HEK293T (cell line): ENCODE results near the gene MAN2A1.

Source experiments
- ARNT ChIP-seq: fragments of 450-650 bp; IDR thresholded peaks from 2 replicates; pipeline ENCODE4 v1.6.1; 2017; ENCODE audit warnings: mild to moderate bottlenecking
- BHLHE40 ChIP-seq: fragments of 450-650 bp; IDR thresholded peaks from 2 replicates; pipeline ENCODE4 v1.6.1; 2016; ENCODE audit warnings: mild to moderate bottlenecking, moderate library complexity, borderline replicate concordance
- CTBP1 ChIP-seq: fragments of 450-650 bp; IDR thresholded peaks from 2 replicates; pipeline ENCODE4 v1.6.1; 2016; ENCODE audit warnings: borderline replicate concordance
- FOXA1 ChIP-seq: fragments of 450-650 bp; IDR thresholded peaks from 2 replicates; pipeline ENCODE4 v1.6.1; 2016; ENCODE audit warnings: mild to moderate bottlenecking
- FOXK2 ChIP-seq: fragments of 450-650 bp; IDR thresholded peaks from 2 replicates; pipeline ENCODE4 v1.6.1; 2016; ENCODE audit warnings: mild to moderate bottlenecking
- FOXM1 ChIP-seq: fragments of 450-650 bp; IDR thresholded peaks from 2 replicates; pipeline ENCODE4 v1.6.1; 2017; ENCODE audit warnings: mild to moderate bottlenecking, borderline replicate concordance
- L3MBTL2 ChIP-seq: fragments of 450-650 bp; conservative IDR thresholded peaks from 2 replicates; pipeline ENCODE4 v1.6.1; 2016; ENCODE audit warnings: mild to moderate bottlenecking
- LEF1 ChIP-seq: fragments of 450-650 bp; IDR thresholded peaks from 2 replicates; pipeline ENCODE4 v1.6.1; 2017; ENCODE audit warnings: mild to moderate bottlenecking, borderline replicate concordance
- NFRKB ChIP-seq: fragments of 450-650 bp; IDR thresholded peaks from 2 replicates; pipeline ENCODE4 v1.6.1; 2016; ENCODE audit warnings: mild to moderate bottlenecking, moderate library complexity
- SP1 ChIP-seq: fragments of 450-650 bp; IDR thresholded peaks from 2 replicates; pipeline ENCODE4 v1.6.1; 2017
- SUZ12 ChIP-seq: fragments of 450-650 bp; IDR thresholded peaks from 2 replicates; pipeline ENCODE4 v1.6.1; 2016; ENCODE audit warnings: mild to moderate bottlenecking
- TARDBP ChIP-seq: fragments of 450-650 bp; IDR thresholded peaks from 2 replicates; pipeline ENCODE4 v1.6.1; 2016
- ZNF384 ChIP-seq: fragments of 450-650 bp; IDR thresholded peaks from 2 replicates; pipeline ENCODE4 v1.6.1; 2016
- TF ChIP-seq, protein P1 (sequence below): fragments of 450-650 bp; IDR thresholded peaks from 2 replicates; pipeline ENCODE4 v1.6.1; 2016

DNA sequence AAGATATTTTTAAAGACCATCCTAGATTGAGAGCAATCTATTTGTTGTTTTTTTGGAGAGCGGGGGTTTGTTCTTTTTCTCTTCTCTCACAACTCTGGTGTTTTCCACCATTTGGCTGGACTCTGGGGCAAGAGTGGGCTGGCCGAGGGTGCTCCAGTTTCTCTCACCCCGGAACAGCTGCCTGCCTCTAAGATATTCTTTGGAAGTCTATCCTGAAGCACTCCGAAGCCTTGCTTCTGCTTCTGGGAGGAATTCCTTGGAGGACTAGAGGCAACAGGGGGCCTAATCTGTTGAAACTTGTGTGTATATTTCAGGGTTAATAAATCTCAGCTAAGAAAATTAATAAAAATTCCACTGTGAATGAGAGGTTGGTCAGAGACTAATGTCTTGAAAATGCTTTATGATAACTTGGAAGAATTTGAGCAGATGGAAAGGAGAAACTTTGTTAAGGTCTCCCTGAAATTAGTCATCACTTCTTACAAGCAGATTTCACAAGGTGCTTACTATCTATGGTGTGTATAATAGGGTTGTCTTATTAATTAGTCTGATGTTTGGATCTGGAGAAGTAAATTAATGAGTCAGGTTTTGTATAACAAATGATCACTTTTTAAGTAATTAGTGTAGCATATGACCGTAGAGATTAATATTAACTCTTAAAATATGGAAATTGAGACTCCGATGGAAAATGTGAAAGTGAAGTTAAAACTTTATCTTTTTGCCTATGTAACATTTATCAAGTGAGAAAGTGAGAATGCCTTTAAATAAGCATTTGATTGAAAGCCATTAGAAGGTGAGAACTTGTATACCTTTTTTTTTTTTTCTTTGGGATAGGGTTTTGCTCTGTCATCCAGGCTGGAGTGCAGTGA is 4.0 kb downstream of the MAN2A1 start:
- TF ChIP-seq L3MBTL2 (no peak), FOXA1 (no peak), ZNF384 (no peak), BHLHE40 (no peak), LEF1 (no peak), SP1 (no peak), SUZ12 (no peak), FOXM1 (no peak), TARDBP (no peak), NFRKB (no peak), FOXK2 (no peak), ARNT (no peak), CTBP1 (no peak)
- TF ChIP-seq, protein P1, sequence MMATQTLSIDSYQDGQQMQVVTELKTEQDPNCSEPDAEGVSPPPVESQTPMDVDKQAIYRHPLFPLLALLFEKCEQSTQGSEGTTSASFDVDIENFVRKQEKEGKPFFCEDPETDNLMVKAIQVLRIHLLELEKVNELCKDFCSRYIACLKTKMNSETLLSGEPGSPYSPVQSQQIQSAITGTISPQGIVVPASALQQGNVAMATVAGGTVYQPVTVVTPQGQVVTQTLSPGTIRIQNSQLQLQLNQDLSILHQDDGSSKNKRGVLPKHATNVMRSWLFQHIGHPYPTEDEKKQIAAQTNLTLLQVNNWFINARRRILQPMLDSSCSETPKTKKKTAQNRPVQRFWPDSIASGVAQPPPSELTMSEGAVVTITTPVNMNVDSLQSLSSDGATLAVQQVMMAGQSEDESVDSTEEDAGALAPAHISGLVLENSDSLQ, result no peak
